SK-N-SH (cell line): Measurements from ENCODE around the gene OTOP3. TPM values are rescaled to one million over a fixed set of nuclear protein-coding genes. Genes with fewer than 3 reads are reported as not detected.

ENCODE experiments used
- CTCF ChIA-PET: fragments of 300-600, 350-600 bp; formaldehyde crosslinking; extraction: SDS; loops from one replicate; lab custom pipeline; 2021; lab: Yijun Ruan, JAX
- POLR2A ChIA-PET: fragments of 350-600 bp; sonication (Branson Sonifier 250); formaldehyde crosslinking; extraction: SDS; loops from one replicate; lab custom pipeline; 2020; ENCODE audit warnings: antibody characterized with exemption, inconsistent platforms; lab: Yijun Ruan, JAX
- DNase-seq: peaks from one replicate; pipeline ENCODE4 v3.0.0; 2012
- H2AFZ ChIP-seq: fragments of 200-600 bp; sonication (generic); 2 replicates; pipeline ENCODE4 v1.8.1; 2016; ENCODE audit warnings: antibody characterized with exemption, mild to moderate bottlenecking, low read depth
- H3F3A ChIP-seq: fragments of 200-600 bp; sonication (generic); replicated peaks from 2 replicates; pipeline ENCODE3; 2016; ENCODE audit warnings: antibody characterized with exemption, mild to moderate bottlenecking; ENCODE audit not compliant: insufficient read depth
- H3K27ac ChIP-seq, 2 experiments: fragments of 200-500 bp in 1 of 2; fragments of 200-600 bp in 1 of 2; sonication (Bioruptor generic) in 1 of 2; sonication (generic), shearing (Covaris generic) in 1 of 2; 2 replicates each; pipeline versions ENCODE4 v1.5.1 to v1.6.1; 2014 to 2016; ENCODE audit warnings: low read depth in 2 of 2, inconsistent platforms in 1 of 2, low read length in 1 of 2, mild to moderate bottlenecking in 1 of 2, mixed read lengths in 1 of 2
- H3K27me3 ChIP-seq: fragments of 200-600 bp; sonication (generic), shearing (Covaris generic); 2 replicates; pipeline ENCODE4 v1.6.1; 2016; ENCODE audit warnings: mixed run types; ENCODE audit not compliant: insufficient read depth
- H3K36me3 ChIP-seq, 2 experiments: fragments of 200-500 bp in 1 of 2; fragments of 200-600 bp in 1 of 2; sonication (Bioruptor generic) in 1 of 2; sonication (generic) in 1 of 2; replicated peaks in 1 of 2; 2 replicates each; pipeline versions ENCODE3 to v1.5.1; 2014 to 2016; ENCODE audit warnings: low read length in 1 of 2, mild to moderate bottlenecking in 1 of 2; ENCODE audit not compliant: insufficient read depth in 2 of 2, control insufficient read depth in 1 of 2
- H3K4me1 ChIP-seq, 2 experiments: fragments of 200-500 bp in 1 of 2; fragments of 200-600 bp in 1 of 2; sonication (Bioruptor generic) in 1 of 2; sonication (generic), shearing (Covaris generic) in 1 of 2; 2 replicates each; pipeline versions ENCODE4 v1.5.1 to v1.6.1; 2014 to 2016; ENCODE audit warnings: low read depth in 1 of 2, low read length in 1 of 2, mixed run types in 1 of 2; ENCODE audit not compliant: insufficient read depth in 2 of 2, control insufficient read depth in 1 of 2
- H3K4me2 ChIP-seq: fragments of 200-600 bp; sonication (generic), shearing (Covaris generic); 2 replicates; pipeline ENCODE4 v1.6.1; 2017; ENCODE audit warnings: mixed run types
- H3K4me3 ChIP-seq, 2 experiments: fragments of 200-500 bp in 1 of 2; fragments of 200-600 bp in 1 of 2; sonication (Bioruptor generic) in 1 of 2; sonication (generic), shearing (Covaris generic) in 1 of 2; 2 replicates each; pipeline versions ENCODE4 v1.5.1 to v1.8.1; 2014 to 2016; ENCODE audit warnings: low read depth in 2 of 2, inconsistent platforms in 1 of 2, low read length in 1 of 2, mild to moderate bottlenecking in 1 of 2, mixed read lengths in 1 of 2, moderate library complexity in 1 of 2
- H3K79me2 ChIP-seq: fragments of 200-600 bp; sonication (generic); 2 replicates; pipeline ENCODE4 v1.8.1; 2017; ENCODE audit warnings: mild to moderate bottlenecking; ENCODE audit not compliant: insufficient read depth
- H3K9ac ChIP-seq: fragments of 200-600 bp; sonication (generic); 2 replicates; pipeline ENCODE4 v1.6.1; 2017; ENCODE audit warnings: mixed run types
- H3K9me2 ChIP-seq: fragments of 200-600 bp; sonication (generic); 2 replicates; pipeline ENCODE4 v1.6.1; 2017; ENCODE audit warnings: mixed run types
- H3K9me3 ChIP-seq: fragments of 200-600 bp; sonication (generic); 2 replicates; pipeline ENCODE4 v1.6.1; 2017; ENCODE audit warnings: mixed run types, mild to moderate bottlenecking, moderate library complexity
- H4K20me1 ChIP-seq: fragments of 200-600 bp; sonication (generic); 2 replicates; pipeline ENCODE4 v1.6.1; 2017; ENCODE audit warnings: mild to moderate bottlenecking, mixed run types; ENCODE audit not compliant: insufficient read depth
- CTCF ChIP-seq: fragments of 200-600 bp; sonication (generic); IDR thresholded peaks from 2 replicates; pipeline ENCODE4 v1.6.1; 2017; ENCODE audit warnings: antibody characterized with exemption, mild to moderate bottlenecking, moderate library complexity
- ELF1 ChIP-seq: IDR thresholded peaks from 2 replicates; pipeline ENCODE4 v1.4.0; 2012
- EP300 ChIP-seq, 2 experiments: IDR thresholded peaks; 2 replicates each; pipeline versions ENCODE4 v1.4.0 to v1.6.1; 2012; ENCODE audit warnings: borderline replicate concordance in 1 of 2, low read depth in 1 of 2, low read length in 1 of 2
- EZH2phosphoT487 ChIP-seq: fragments of 200-600 bp; sonication (generic); IDR thresholded peaks from 2 replicates; pipeline ENCODE4 v1.6.1; 2017; ENCODE audit warnings: low read depth, mixed run types, mild to moderate bottlenecking, antibody characterized with exemption, moderate library complexity, borderline replicate concordance
- FOSL2 ChIP-seq: IDR thresholded peaks from 2 replicates; pipeline ENCODE4 v1.4.0; 2012; ENCODE audit warnings: low read depth, mild to moderate bottlenecking, moderate library complexity, borderline replicate concordance
- FOXJ3 ChIP-seq: sonication (generic); formaldehyde crosslinking; IDR thresholded peaks from 2 replicates; pipeline ENCODE4 v1.5.1; 2020; ENCODE audit warnings: mild to moderate bottlenecking, missing genetic modification reagents
- GABPA ChIP-seq: IDR thresholded peaks from 2 replicates; pipeline ENCODE4 v1.4.0; 2012; ENCODE audit warnings: low read depth, mild to moderate bottlenecking
- JUND ChIP-seq: IDR thresholded peaks from 2 replicates; pipeline ENCODE4 v1.4.0; 2012
- MXI1 ChIP-seq: IDR thresholded peaks from 2 replicates; pipeline ENCODE4 v1.6.1; 2012; ENCODE audit warnings: mild to moderate bottlenecking, low read depth, low read length, improper control_type of control experiment
- NFIC ChIP-seq: IDR thresholded peaks from 2 replicates; pipeline ENCODE4 v1.4.0; 2012; ENCODE audit warnings: borderline replicate concordance
- NRF1 ChIP-seq: IDR thresholded peaks from 2 replicates; pipeline ENCODE4 v1.6.1; 2012; ENCODE audit warnings: low read depth, mild to moderate bottlenecking, low read length
- RAD21 ChIP-seq: IDR thresholded peaks from 2 replicates; pipeline ENCODE4 v1.6.1; 2012; ENCODE audit warnings: mild to moderate bottlenecking, low read length
- RCOR1 ChIP-seq: fragments of 150-350 bp; IDR thresholded peaks from 2 replicates; pipeline ENCODE4 v1.6.1; 2017; ENCODE audit warnings: antibody characterized with exemption, low read length
- RXRA ChIP-seq: IDR thresholded peaks from 2 replicates; pipeline ENCODE4 v1.4.0; 2012; ENCODE audit warnings: low read depth, mild to moderate bottlenecking, borderline replicate concordance
- SMC3 ChIP-seq: IDR thresholded peaks from 2 replicates; pipeline ENCODE4 v1.6.1; 2012; ENCODE audit warnings: low read depth, low read length, improper control_type of control experiment
- TAF1 ChIP-seq: IDR thresholded peaks from 2 replicates; pipeline ENCODE4 v1.6.1; 2012; ENCODE audit warnings: low read depth, mild to moderate bottlenecking, low read length, moderate library complexity, borderline replicate concordance
- TCF12 ChIP-seq: IDR thresholded peaks from 2 replicates; pipeline ENCODE4 v1.4.0; 2012
- TEAD4 ChIP-seq: IDR thresholded peaks from 2 replicates; pipeline ENCODE4 v1.4.0; 2012; ENCODE audit warnings: mild to moderate bottlenecking, borderline replicate concordance; ENCODE audit not compliant: insufficient read depth
- USF1 ChIP-seq: IDR thresholded peaks from 2 replicates; pipeline ENCODE4 v1.4.0; 2012; ENCODE audit warnings: low read depth, borderline replicate concordance
- USF2 ChIP-seq: fragments of 150-350 bp; IDR thresholded peaks from 2 replicates; pipeline ENCODE4 v1.6.1; 2017; ENCODE audit warnings: antibody characterized with exemption, low read length, low read depth, borderline replicate concordance
- YY1 ChIP-seq: IDR thresholded peaks from 2 replicates; pipeline ENCODE4 v1.4.0; 2012; ENCODE audit warnings: low read depth, mild to moderate bottlenecking
- WGBS: methylation state at CpG from one replicate; pipeline ENCODE4 v1.1.6; 2017; ENCODE audit warnings: low lambda C conversion rate; 5-methylcytosine and 5-hydroxymethylcytosine counted together
- polyA plus RNA-seq, 3 experiments: library from polyadenylated mRNA; depleted of rRNA; stranded (reverse); fragments of >200 nt; gene quantifications; 2 replicates each; pipeline ENCODE4 v1.2.3, GENCODE V29; 2012
- TF ChIP-seq, protein P1 (sequence below): fragments of 150-350 bp; IDR thresholded peaks from 2 replicates; pipeline ENCODE4 v1.6.1; 2016; ENCODE audit warnings: mild to moderate bottlenecking, low read depth, low read length
- TF ChIP-seq, protein P2 (sequence below): IDR thresholded peaks from 2 replicates; pipeline ENCODE4 v1.4.0; 2012; ENCODE audit warnings: low read depth

The OTOP3 gene
- polyA plus RNA-seq, 1 of the 3 experiments (the other 2 are of a cell fraction) = not detected

GRCh38 chr17:74987418-74987908 is 51.8 kb downstream of the OTOP3 start, which contains the start of gene CDR2L (continued):
- TF ChIP-seq MXI1 = peak; percentile 60
- no peak for TF ChIP-seq JUND
- peak; percentile 38; the same call in 1 of the 2 replicates for TF ChIP-seq RCOR1
- TF ChIP-seq GABPA = no peak
- no peak for TF ChIP-seq CTCF
- TF ChIP-seq FOXJ3 = no peak
- TF ChIP-seq YY1 = no peak
- no peak for TF ChIP-seq USF2

DNA sequence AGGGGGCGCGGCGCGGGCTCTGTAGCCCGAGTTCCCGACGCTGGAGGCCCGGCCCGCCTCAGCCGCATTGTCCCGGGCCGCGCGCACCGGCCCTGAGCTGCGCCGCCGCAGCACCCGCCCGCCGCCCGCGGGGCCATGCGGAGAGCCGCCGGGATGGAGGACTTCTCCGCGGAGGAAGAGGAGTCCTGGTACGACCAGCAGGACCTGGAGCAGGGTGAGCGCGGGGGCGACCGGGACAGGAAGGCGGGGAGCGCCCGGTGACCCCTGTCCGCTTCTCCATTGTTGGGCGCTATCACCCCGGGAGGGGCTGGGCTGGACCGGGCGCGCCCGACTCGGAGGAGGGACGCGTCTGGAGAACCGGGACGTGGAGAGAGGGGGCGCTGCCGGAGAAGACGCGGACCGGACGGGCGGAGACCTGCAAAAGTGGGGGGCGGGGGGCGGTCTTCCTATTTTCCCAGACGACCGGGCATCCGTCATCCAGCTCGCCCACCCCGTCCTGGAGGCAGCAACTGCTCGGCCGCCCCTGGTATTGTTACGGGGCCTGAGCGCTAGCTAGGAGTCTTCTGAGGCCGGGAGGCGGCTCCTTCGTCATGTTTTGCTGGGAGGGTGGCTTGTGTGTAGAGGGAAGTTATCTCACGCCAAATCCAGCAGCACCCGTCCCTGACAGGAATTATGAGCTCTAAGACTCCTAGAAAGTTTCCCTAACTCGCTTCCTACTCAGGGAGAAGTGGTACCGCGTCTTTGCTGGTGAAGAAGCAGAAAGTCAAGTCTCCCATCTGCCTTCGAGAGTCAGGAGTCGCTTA is 52.4 kb downstream of the OTOP3 start:
- CTCF ChIA-PET = interaction anchor here (0.7 to 10.9 kb wide), 20 partner anchors 10 to 424 kb away, joined by 3 to 136 read pairs (median 4); partner anchors contain the start of genes HID1, MRPL58 and OTOP2
- no peaks in the 10 kb centered on the region; the same call in 1 of the 2 replicates for H4K20me1 ChIP-seq
- DNase-seq = peak; percentile 86
- peak overlapping the region; percentile 94 for H3K4me2 ChIP-seq
- H3K4me3 ChIP-seq = peak overlapping the region; percentile 80 to 93
- H3K27me3 ChIP-seq = no peaks in the 10 kb centered on the region
- POLR2A ChIA-PET = interaction anchor here (0.5 to 6.9 kb wide), 13 partner anchors 8 to 301 kb away, joined by 3 to 197 read pairs (median 7); partner anchors contain the start of genes ARMC7, HID1, JPT1 and MRPL58
- peak overlapping the region; percentile 89 for H3K9ac ChIP-seq
- peak overlapping the region; percentile 92 for H3K27ac ChIP-seq
- peaks cover 48% of the 10 kb centered on the region for H3K79me2 ChIP-seq
- H3F3A ChIP-seq = peaks cover 35% of the 10 kb centered on the region
- H3K9me2 ChIP-seq = no peaks in the 10 kb centered on the region
- H3K4me1 ChIP-seq = peaks cover 6 to 35% of the 10 kb centered on the region in 2 experiments; a peak in 2 of 4 replicates
- peak overlapping the region; percentile 78 for H2AFZ ChIP-seq
- WGBS = 2% methylated on average over 44 of the region's 76 CpGs
- H3K9me3 ChIP-seq = no peaks in the 10 kb centered on the region
- no peaks in the 10 kb centered on the region for H3K36me3 ChIP-seq
- TF ChIP-seq EP300 (IDR thresholded peaks at IDR 0.05; ENCODE audit: borderline replicate concordance in 1 of 2, low read depth in 1 of 2, low read length in 1 of 2) (0 out of 4 replicates have a peak, but pooled peaks of 1 of the 2 experiments have one; percentile 7), NFIC (no peak), FOSL2 (no peak), JUND (no peak), TEAD4 (no peak), RXRA (no peak), TCF12 (0 out of 2 replicates have a peak, but pooled peaks have one; percentile 4), RAD21 (peak; percentile 40; the same call in 1 of the 2 replicates), ELF1 (no peak), MXI1 (peak; percentile 5; the same call in 1 of the 2 replicates), SMC3 (no peak), NRF1 (peak; percentile 41), CTCF (peak; percentile 54), FOXJ3 (no peak), USF1 (no peak), EZH2phosphoT487 (no peak), TAF1 (0 out of 2 replicates have a peak, but pooled peaks have one; percentile 10)
- TF ChIP-seq, protein P1, sequence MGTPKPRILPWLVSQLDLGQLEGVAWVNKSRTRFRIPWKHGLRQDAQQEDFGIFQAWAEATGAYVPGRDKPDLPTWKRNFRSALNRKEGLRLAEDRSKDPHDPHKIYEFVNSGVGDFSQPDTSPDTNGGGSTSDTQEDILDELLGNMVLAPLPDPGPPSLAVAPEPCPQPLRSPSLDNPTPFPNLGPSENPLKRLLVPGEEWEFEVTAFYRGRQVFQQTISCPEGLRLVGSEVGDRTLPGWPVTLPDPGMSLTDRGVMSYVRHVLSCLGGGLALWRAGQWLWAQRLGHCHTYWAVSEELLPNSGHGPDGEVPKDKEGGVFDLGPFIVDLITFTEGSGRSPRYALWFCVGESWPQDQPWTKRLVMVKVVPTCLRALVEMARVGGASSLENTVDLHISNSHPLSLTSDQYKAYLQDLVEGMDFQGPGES = no peak
- TF ChIP-seq, protein P2, sequence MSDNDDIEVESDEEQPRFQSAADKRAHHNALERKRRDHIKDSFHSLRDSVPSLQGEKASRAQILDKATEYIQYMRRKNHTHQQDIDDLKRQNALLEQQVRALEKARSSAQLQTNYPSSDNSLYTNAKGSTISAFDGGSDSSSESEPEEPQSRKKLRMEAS = peak; percentile 77
